Measurements from ENCODE around the gene STK40.

DNA sequence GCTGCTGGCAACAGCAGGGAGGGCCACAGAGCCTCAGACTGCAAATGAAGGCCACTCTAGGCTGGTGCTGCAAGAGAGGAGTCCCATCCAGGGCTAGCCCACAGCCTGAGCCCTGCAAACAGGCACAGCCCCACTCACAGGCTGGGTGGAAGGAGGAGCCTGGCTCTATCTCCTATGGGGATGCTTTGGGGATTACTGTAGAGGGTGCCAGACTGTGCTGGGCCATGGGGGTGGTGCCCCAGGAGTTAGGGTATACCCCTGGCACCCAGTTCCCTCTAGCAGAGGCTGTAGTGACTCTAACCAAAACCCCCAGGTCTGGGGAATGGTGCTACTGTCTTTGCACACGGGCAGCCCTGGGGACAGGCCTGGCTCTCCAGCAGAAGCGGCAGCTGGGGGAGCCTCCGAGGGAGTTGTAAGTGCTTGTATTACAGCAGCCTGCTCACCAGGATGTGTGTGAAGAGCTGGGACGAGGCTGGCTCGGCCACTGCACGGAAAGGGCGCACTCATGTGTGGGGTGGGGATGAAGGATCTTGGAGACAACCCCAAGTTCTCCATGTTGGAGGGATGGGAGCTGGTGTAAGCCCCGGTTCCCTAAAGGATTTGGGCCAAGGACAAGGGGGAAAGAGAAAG is 38.9 kb downstream of the STK40 start:
- TF ChIP-seq, protein P1, sequence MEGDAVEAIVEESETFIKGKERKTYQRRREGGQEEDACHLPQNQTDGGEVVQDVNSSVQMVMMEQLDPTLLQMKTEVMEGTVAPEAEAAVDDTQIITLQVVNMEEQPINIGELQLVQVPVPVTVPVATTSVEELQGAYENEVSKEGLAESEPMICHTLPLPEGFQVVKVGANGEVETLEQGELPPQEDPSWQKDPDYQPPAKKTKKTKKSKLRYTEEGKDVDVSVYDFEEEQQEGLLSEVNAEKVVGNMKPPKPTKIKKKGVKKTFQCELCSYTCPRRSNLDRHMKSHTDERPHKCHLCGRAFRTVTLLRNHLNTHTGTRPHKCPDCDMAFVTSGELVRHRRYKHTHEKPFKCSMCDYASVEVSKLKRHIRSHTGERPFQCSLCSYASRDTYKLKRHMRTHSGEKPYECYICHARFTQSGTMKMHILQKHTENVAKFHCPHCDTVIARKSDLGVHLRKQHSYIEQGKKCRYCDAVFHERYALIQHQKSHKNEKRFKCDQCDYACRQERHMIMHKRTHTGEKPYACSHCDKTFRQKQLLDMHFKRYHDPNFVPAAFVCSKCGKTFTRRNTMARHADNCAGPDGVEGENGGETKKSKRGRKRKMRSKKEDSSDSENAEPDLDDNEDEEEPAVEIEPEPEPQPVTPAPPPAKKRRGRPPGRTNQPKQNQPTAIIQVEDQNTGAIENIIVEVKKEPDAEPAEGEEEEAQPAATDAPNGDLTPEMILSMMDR (IDR thresholded peaks at IDR 0.05), result no peak
- no peak for TF ChIP-seq POLR2AphosphoS5 (IDR thresholded peaks at IDR 0.05)
- TF ChIP-seq POLR2A (IDR thresholded peaks at IDR 0.05), result no peak
- no peak for TF ChIP-seq EP300 (IDR thresholded peaks at IDR 0.05)

All from upper lobe of left lung (tissue), 4 donors.